Measurements from ENCODE around the gene RCOR1. TPM values are rescaled to one million over a fixed set of nuclear protein-coding genes. Genes with fewer than 3 reads are reported as not detected.
"Not testable (repeated sequence)": the region's sequence is repeated elsewhere in the genome, so short reads cannot be mapped to it uniquely, and the experiment has no call there.

The RCOR1 gene
- total RNA-seq, 1 donor from 2014 or later: 24.9 TPM

- intact Hi-C loops (cut with micrococcal nuclease): no loop called here
Observed at GRCh38 chr14:102570334-102570995, 22.0 kb upstream of the RCOR1 start.

- intact Hi-C loops (cut with micrococcal nuclease): no loop called here
Observed at GRCh38 chr14:102571043-102571442, 21.4 kb upstream of the RCOR1 start.

GRCh38 chr14:102571478-102572042, 20.9 kb upstream of the RCOR1 start:
- intact Hi-C loops (cut with micrococcal nuclease): no loop called here

GRCh38 chr14:102573161-102573560, 19.3 kb upstream of the RCOR1 start:
- intact Hi-C loops (cut with micrococcal nuclease): not testable (repeated sequence)

DNA sequence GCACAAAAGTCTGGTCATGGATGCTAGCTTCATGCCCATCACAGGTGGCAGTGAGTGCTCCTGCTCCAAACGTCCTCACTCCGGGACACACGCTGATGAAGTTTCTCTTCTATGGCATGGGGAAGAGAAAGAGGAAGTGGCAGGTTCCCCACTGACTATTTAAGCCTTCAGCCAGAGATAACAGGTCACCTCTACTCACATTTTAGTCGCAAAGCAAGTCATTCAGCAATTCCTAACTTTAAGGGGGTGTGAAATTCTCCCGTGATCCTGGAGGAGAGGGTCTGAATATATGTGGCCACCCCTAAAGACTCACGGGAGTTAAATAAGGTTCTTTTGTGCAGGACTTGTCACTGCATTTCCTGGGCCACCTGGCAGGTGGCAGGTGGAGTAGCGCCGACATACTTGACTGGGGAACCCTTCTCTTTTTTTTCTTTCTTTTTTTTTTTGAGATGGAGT, 18.8 kb upstream of the RCOR1 start:
- intact Hi-C loops (cut with micrococcal nuclease): no loop called here

- intact Hi-C loops (cut with micrococcal nuclease): no loop called here
Observed at GRCh38 chr14:102574281-102575159, 17.9 kb upstream of the RCOR1 start.

- intact Hi-C loops (cut with micrococcal nuclease): no loop called here
Observed at GRCh38 chr14:102575160-102575845, 17.1 kb upstream of the RCOR1 start.

GRCh38 chr14:102575846-102576428, 16.5 kb upstream of the RCOR1 start:
- intact Hi-C loops (cut with micrococcal nuclease): not testable (repeated sequence)

GRCh38 chr14:102578821-102579220, 13.6 kb upstream of the RCOR1 start:
- intact Hi-C loops (cut with micrococcal nuclease): no loop called here

DNA sequence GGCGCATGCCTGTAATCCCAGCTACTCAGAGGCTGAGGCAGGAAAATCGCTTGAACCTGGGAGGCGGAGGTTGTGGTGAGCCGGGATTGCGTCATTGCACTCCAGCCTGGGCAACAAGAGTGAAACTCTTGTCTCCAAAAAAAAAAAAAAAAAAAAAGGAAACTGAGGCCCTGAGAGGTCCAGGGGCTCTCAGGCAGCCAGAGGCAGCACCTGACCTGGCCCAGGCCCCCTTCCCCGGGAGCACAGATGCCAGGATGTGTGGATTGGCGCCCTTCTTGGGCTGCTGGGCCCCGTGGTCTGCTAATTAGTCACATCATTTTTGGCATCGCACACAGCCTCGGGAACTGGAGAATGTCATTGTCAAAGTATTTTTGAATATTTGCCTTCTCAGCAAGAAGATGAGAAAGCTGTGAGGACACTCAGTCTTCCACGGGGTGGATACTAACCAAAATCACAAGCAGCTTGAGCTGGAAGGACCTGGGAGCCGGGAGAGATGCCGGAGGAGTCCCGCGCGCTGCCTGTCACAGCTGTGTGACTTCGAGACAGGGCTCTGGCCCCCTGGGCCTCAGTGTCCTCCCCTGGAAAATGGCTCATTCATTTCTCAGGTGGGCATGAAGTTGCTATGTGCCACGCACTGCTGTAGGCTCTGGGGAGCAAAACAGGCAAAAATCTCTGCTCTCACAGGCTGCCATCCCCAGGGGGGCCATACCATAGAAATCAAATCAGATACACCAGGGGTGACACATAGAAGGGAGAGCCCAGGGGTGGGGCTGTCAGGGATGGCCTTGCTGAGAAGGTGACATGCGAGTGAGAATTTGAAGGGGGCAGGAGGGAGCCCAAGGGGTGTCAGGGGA, 12.5 kb upstream of the RCOR1 start:
- intact Hi-C loops (cut with micrococcal nuclease): no loop called here

GRCh38 chr14:102580550-102581110, 11.8 kb upstream of the RCOR1 start:
- intact Hi-C loops (cut with micrococcal nuclease): no loop called here

DNA sequence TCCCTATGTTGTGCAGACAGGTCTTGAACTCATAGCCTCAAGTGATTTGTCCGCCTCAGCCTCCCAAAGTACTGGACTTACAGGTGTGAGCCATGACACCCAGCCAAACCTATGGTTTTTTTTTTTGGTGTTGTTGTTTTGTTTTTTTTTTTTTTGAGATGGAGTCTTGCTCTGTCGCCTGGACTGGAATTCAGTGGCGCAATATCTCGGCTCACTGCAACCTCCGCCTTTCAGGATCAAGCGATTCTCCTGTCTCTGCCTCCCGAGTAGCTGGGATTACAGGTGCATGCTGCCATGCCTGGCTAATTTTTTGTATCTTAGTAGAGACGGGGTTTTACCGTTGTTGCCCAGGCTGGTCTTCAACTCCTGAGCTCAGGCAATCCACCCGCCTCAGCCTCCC, 11.3 kb upstream of the RCOR1 start:
- intact Hi-C loops (cut with micrococcal nuclease): no loop called here

- intact Hi-C loops (cut with micrococcal nuclease): no loop called here
Observed at GRCh38 chr14:102583726-102584125, 8.7 kb upstream of the RCOR1 start.

GRCh38 chr14:102584871-102585869, 7.3 kb upstream of the RCOR1 start:
- intact Hi-C loops (cut with micrococcal nuclease): no loop called here

DNA sequence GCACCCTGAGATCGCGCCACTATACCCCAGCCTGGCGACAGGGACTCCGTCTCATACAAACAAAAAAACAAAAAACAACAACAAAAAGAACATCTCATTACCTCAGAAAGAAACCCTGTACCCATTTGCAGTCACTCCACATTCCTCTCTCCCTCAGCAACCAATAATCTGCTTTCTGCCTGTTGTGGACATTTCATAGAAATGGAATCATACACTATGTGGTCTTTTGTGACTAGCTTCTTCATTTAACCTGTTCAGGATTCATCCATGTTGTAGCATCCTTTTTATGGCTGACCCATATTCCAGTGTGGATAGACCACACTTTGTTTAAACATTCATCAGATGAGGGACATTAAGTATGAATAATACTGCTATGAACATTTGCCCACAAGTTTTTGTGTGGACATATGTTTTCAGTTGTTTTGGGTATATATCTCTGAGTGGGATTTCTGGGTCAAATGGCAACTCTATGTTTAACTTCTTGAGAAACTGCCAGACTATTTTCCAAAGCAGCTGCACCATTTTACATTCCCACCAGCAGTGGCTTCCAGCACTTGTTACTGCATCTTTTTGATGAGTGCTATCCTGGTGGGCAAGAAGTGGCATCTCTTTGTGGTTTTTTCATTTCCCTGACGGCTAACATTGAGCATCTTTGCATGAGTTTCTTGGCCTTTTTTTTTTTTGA, 5.9 kb upstream of the RCOR1 start:
- intact Hi-C loops (cut with micrococcal nuclease): no loop called here

DNA sequence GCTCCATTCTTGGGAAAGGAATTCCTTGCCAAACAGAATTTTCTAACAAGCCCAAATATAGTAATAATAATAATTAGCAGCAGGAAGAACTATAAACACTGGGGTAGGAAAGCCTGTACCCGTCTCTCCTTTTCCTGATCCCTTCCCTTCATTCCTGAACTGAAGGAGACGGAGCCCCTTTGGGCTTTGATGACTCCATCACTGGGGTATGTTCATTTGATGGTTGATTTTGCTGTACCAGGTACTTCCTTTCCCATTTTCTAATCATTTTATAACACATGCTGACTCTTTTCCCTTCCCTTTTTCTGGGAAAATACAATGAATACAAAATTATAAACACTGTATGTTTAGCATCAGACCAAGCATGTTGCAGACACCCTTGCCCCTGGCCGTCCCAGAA, 3.6 kb upstream of the RCOR1 start:
- intact Hi-C loops (cut with micrococcal nuclease): no loop called here

- intact Hi-C loops (cut with micrococcal nuclease): loop anchor here (5.0 to 10.0 kb wide), 7 partner anchors 187 to 935 kb away; partner anchors contain the start of genes CKB, DYNC1H1, PPP2R5C and TRAF3
Observed at GRCh38 chr14:102589761-102590290, 2.6 kb upstream of the RCOR1 start.

- intact Hi-C loops (cut with micrococcal nuclease): loop anchor here (5.0 to 10.0 kb wide), 7 partner anchors 187 to 934 kb away; partner anchors contain the start of genes CKB, DYNC1H1, PPP2R5C and TRAF3
Observed at GRCh38 chr14:102590667-102591099, 1.8 kb upstream of the RCOR1 start.

Data from T-helper 1 cell treated with Interleukin-12 subunit alpha and Interleukin-12 subunit beta and Interleukin-4 antibody, amounts not matched to agents 30 ng/mL and 1 ng/mL, for 36 hours (primary cell).